Esophagus squamous epithelium (tissue), 5 donors: ENCODE measurements around the gene ARMC8. TPM values are rescaled to one million over a fixed set of nuclear protein-coding genes. Genes with fewer than 3 reads are reported as not detected.

ENCODE experiments used
- DNase-seq: peaks from one replicate; lab custom pipeline; 2025; lab: John Stamatoyannopoulos, UW
- H3K27ac ChIP-seq, 4 donors: fragments of 200-600 bp; sonication (generic); one replicate each; pipeline ENCODE4 v1.5.1; 2016 to 2019; ENCODE audit warnings: mild to moderate bottlenecking in 1 of 4
- H3K27me3 ChIP-seq, 4 donors: fragments of 200-600 bp; sonication (generic); 1 replicate in 3 of 4; 2 replicates in 1 of 4; pipeline versions ENCODE4 v1.5.1 to v1.6.0; 2017 to 2021; ENCODE audit warnings: antibody characterized with exemption in 1 of 4
- H3K36me3 ChIP-seq, 3 donors: fragments of 200-600 bp; sonication (generic); one replicate each; pipeline ENCODE4 v1.5.1; 2016 to 2019
- H3K4me1 ChIP-seq, 3 donors: fragments of 200-600 bp; sonication (generic); one replicate each; pipeline ENCODE4 v1.5.1; 2017 to 2019
- H3K4me3 ChIP-seq, 4 donors: fragments of 200-600 bp; sonication (generic); 1 replicate in 3 of 4; 2 replicates in 1 of 4; pipeline ENCODE4 v1.5.1; 2016 to 2019; ENCODE audit warnings: mild to moderate bottlenecking in 2 of 4, moderate library complexity in 1 of 4
- H3K9me3 ChIP-seq, 3 donors: fragments of 200-600 bp; sonication (generic); one replicate each; pipeline ENCODE4 v1.5.1; 2016 to 2019
- POLR2A ChIP-seq, 4 donors: fragments of 450-650 bp; IDR thresholded peaks; one replicate each; pipeline ENCODE4 v1.6.1; 2017; ENCODE audit warnings: antibody characterized with exemption in 4 of 4, mild to moderate bottlenecking in 4 of 4, moderate library complexity in 3 of 4
- WGBS, 2 donors: methylation state at CpG; one replicate each; pipeline ENCODE4 v1.1.5; 2018; 5-methylcytosine and 5-hydroxymethylcytosine counted together
- intact Hi-C: fragments of 100-400 bp; cut with DNase I; formaldehyde crosslinking; loops from one replicate; pipeline ENCODE4 v1.15.0; 2022
- total RNA-seq, 4 donors: library from RNA; depleted of rRNA; stranded (reverse); fragments of >200 nt; gene quantifications; one replicate each; pipeline ENCODE4 v1.1.0, GENCODE V29; 2016
- TF ChIP-seq, protein P1 (sequence below), 6 experiments: fragments of 450-650 bp in 4 of 6; fragments of 200-600 bp in 2 of 6; sonication (generic) in 2 of 6; IDR thresholded peaks; one replicate each; pipeline ENCODE4 v1.5.1; 2016 to 2019; ENCODE audit warnings: antibody characterized with exemption in 6 of 6, mild to moderate bottlenecking in 4 of 6, moderate library complexity in 4 of 6
- donor health status: DM: yes; HTN: yes; CAD: no.

The ARMC8 gene
- total RNA-seq, 4 donors from 2014 or later, result 29.7 to 59.3 (median 34.6) TPM

DNA sequence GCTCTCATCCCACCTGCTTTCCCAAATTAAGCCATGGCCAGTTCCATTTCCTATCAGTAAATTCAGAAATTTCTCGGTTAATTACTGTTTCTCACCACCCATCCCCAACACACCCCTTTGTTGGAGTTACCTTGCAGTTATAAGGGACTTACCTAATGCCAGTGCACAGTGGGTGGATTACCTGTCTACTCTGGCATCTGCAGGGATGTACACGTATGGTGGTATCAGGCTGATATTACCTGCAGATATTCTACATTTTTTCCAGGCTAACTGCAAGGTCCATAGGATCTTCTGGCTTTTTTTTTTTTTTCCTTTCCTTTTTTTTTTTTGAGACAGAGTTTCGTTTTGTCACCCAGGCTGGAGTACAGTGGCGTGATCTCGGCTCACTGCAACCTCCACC is 153.4 kb downstream of the ARMC8 start:
- WGBS, 2 donors, result 86 to 88% methylated on average over 4 to 5 of the region's 5 CpGs
- TF ChIP-seq POLR2A (IDR thresholded peaks at IDR 0.05), result no peak
- TF ChIP-seq, protein P1, sequence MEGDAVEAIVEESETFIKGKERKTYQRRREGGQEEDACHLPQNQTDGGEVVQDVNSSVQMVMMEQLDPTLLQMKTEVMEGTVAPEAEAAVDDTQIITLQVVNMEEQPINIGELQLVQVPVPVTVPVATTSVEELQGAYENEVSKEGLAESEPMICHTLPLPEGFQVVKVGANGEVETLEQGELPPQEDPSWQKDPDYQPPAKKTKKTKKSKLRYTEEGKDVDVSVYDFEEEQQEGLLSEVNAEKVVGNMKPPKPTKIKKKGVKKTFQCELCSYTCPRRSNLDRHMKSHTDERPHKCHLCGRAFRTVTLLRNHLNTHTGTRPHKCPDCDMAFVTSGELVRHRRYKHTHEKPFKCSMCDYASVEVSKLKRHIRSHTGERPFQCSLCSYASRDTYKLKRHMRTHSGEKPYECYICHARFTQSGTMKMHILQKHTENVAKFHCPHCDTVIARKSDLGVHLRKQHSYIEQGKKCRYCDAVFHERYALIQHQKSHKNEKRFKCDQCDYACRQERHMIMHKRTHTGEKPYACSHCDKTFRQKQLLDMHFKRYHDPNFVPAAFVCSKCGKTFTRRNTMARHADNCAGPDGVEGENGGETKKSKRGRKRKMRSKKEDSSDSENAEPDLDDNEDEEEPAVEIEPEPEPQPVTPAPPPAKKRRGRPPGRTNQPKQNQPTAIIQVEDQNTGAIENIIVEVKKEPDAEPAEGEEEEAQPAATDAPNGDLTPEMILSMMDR (IDR thresholded peaks at IDR 0.05), result no peak
- DNase-seq, result no peak
- no peaks in the 10 kb centered on the region for H3K36me3 ChIP-seq
- H3K4me1 ChIP-seq, result no peaks in the 10 kb centered on the region
- intact Hi-C loops, result no loop called here
- no peaks in the 10 kb centered on the region for H3K27me3 ChIP-seq
- H3K27ac ChIP-seq, result no peak overlapping the region
- H3K4me3 ChIP-seq, result no peak overlapping the region
- no peaks in the 10 kb centered on the region for H3K9me3 ChIP-seq

DNA sequence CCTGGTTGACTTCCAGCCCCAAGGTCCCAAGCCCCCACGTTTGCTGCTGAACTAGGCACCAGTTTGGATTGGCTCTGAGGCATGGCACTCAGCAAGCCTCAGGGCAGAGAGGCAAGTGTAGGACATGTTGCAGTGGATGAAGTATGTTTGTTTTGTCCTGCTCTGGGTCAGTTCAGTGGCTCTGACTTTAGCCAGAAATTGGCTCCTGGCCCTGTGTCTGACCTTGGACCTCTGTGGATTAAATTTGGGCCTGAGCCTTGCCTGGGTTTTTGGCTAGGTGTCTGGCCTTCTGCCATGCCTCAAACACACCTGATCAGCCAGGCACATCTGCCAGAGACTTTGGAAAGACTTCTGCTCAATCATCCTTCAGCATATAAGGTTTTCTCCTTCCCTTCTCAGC is 157.7 kb downstream of the ARMC8 start:
- Histone ChIP-seq H3K27me3 (peaks cover 0 to 33% (median 0%) of the 10 kb centered on the region in 4 donors), H3K27ac (no peak overlapping the region), H3K4me3 (no peak overlapping the region), H3K36me3 (no peaks in the 10 kb centered on the region), H3K4me1 (peaks cover 0 to 23% (median 8%) of the 10 kb centered on the region in 3 donors), H3K9me3 (no peaks in the 10 kb centered on the region)
- no peak for DNase-seq
- no peak for TF ChIP-seq POLR2A (IDR thresholded peaks at IDR 0.05)
- TF ChIP-seq, protein P1 (IDR thresholded peaks at IDR 0.05), result no peak
- WGBS, 2 donors, result 25% methylated on average over 1 of the region's 1 CpG; no CpG with 5 or more reads in 1 of the 2 donors
- intact Hi-C loops, result no loop called here

Other genes starting within 250 kb of the ARMC8 start
- under 1 TPM in 1 of 4 donors, not detected in 3; 0.38 TPM for gene CLDN18, start 177.1 kb upstream of the ARMC8 start, total RNA-seq
- 10 to 100 TPM in 1 of 4 donors, 1 to 10 TPM in 3; 1.7 to 17.4 (median 5.0) TPM for gene DZIP1L, start 71.7 kb upstream of the ARMC8 start, total RNA-seq
- gene A4GNT, start 54.9 kb upstream of the ARMC8 start, total RNA-seq, result not detected
- gene DBR1, start 12.4 kb upstream of the ARMC8 start, total RNA-seq, result 10 to 100 TPM in 3 of 4 donors, 1 to 10 TPM in 1; 8.1 to 15.3 (median 11.0) TPM
- 1 to 10 TPM in 1 of 4 donors, not detected in 3; 1.3 TPM for gene NME9, start 142.6 kb downstream of the ARMC8 start, total RNA-seq
- 1 to 10 TPM in 3 of 4 donors, under 1 TPM in 1; 0.72 to 5.9 (median 2.4) TPM for gene MRAS, start 161.3 kb downstream of the ARMC8 start, total RNA-seq
- 1 to 10 TPM in 2 of 4 donors, under 1 TPM in 2; 0.57 to 2.9 (median 1.2) TPM for gene ESYT3, start 247.3 kb downstream of the ARMC8 start, total RNA-seq